Heart right ventricle (tissue), 16 donors: ENCODE data around the gene LEMD2. TPM values are rescaled to one million over a fixed set of nuclear protein-coding genes. Genes with fewer than 3 reads are reported as not detected.

ENCODE experiments used
- ATAC-seq, 8 donors: fragments of 200-7000 bp; cut with Tn5 transposase; one replicate each; pipeline ENCODE4 v1.9.1; 2020; ENCODE audit warnings: mild to moderate bottlenecking in 8 of 8, moderate library complexity in 8 of 8, moderate number of reproducible peaks in 1 of 8
- DNase-seq, 2 donors: peaks; one replicate each; pipeline ENCODE4 v3.0.0-alpha.2; 2020
- H3K27ac ChIP-seq, 10 donors: fragments of 200-600 bp; sonication (generic) in 2 of 10; one replicate each; pipeline versions ENCODE4 v1.5.0 to v1.8.0; 2020 to 2022; ENCODE audit warnings: mild to moderate bottlenecking in 3 of 10
- H3K27me3 ChIP-seq, 7 donors: fragments of 200-600 bp; one replicate each; pipeline ENCODE4 v1.8.0; 2021 to 2022; ENCODE audit warnings: mild to moderate bottlenecking in 2 of 7
- H3K36me3 ChIP-seq, 9 donors: fragments of 200-600 bp; sonication (generic) in 1 of 9; one replicate each; pipeline versions ENCODE4 v1.5.0 to v1.8.0; 2020 to 2022; ENCODE audit warnings: mild to moderate bottlenecking in 2 of 9
- H3K4me1 ChIP-seq, 9 donors: fragments of 200-600 bp; sonication (generic) in 1 of 9; one replicate each; pipeline versions ENCODE4 v1.5.0 to v1.8.0; 2020 to 2022; ENCODE audit warnings: mild to moderate bottlenecking in 4 of 9
- H3K4me3 ChIP-seq, 10 donors: fragments of 200-600 bp; sonication (generic) in 2 of 10; one replicate each; pipeline versions ENCODE4 v1.5.0 to v1.8.0; 2020 to 2022; ENCODE audit warnings: mild to moderate bottlenecking in 7 of 10, moderate library complexity in 2 of 10
- H3K9me3 ChIP-seq, 11 donors: fragments of 200-600 bp in 10 of 11; sonication (generic) in 2 of 11; one replicate each; pipeline versions ENCODE4 v1.5.0 to v1.8.0; 2013 to 2022; ENCODE audit warnings: mild to moderate bottlenecking in 2 of 11, control low read depth in 1 of 11, moderate library complexity in 1 of 11
- WGBS, 2 donors: extraction: QIAGEN DNeasy Blood & Tissue Kit; methylation state at CpG; one replicate each; pipeline ENCODE4 v1.1.7; 2013; ENCODE audit warnings: inconsistent platforms in 1 of 2; 5-methylcytosine and 5-hydroxymethylcytosine counted together
- intact Hi-C, 10 donors: fragments of 100-400 bp; cut with DNase I; formaldehyde crosslinking; loops; one replicate each; pipeline versions ENCODE4 v1.11.1 to v1.14.2; 2022
- polyA plus RNA-seq, 2 donors: library from polyadenylated mRNA; stranded (reverse); fragments of 200-250 nt; gene quantifications; one replicate each; pipeline ENCODE4 v1.2.3, GENCODE V29; 2013
- total RNA-seq, 10 donors: library from RNA; stranded (reverse); fragmentation: NEBNext Ultra II Directional in 3 of 10; extraction: Animal tissue kit (Norgen Biotek cat#: 25700) in 3 of 10; gene quantifications; one replicate each; pipeline versions ENCODE4 v1.2.1 to v1.2.4, GENCODE V29; 2021 to 2023
- TF ChIP-seq, protein P1 (sequence below), 9 donors: fragments of 200-600 bp; sonication (generic) in 2 of 9; IDR thresholded peaks; one replicate each; pipeline versions ENCODE4 v1.5.0 to v1.8.0; 2021 to 2022; ENCODE audit warnings: antibody characterized with exemption in 9 of 9, mild to moderate bottlenecking in 5 of 9, moderate library complexity in 1 of 9
- donor health status: Arrhythmogenic right ventricular cardiomyopathy.
- donor health status: ischemic (EF 13 %, LVEDD 7.1; RV severe dilation, severe dysfunction).
- donor health status: healthy with polysubstance abuse.
- donor health status: DM: no; HTN: yes; CAD: no.
- donor health status: DM: no; HTN: no; CAD: no.
- donor health status: ischemic (EF 25% LVEDD 6.9; RV normal size, moderate dysfunction).
- donor health status: ischemic (EF 25% LVEDD 5.7; RV mildly dilated, moderate dysfunction).
- donor health status: healthy.
- donor health status: DM: yes; HTN: yes; CAD: no.
- donor health status: Ischemic cardiomyopathy.
- donor health status: ischemic (EF 35%, LVEDD 5.7; RV mildly dilated, moderate dysfunction).
- donor health status: nonischemic (EF 11% LVEDD 7.7; RV severe dilation, severe dysfunction).
- donor health status: DM: yes; HTN: yes; CAD: no.
- donor health status: PGD.
- donor health status: ischemic (EF 29% LVEDD 5.4; RV normal size, mild dysfunction).
- donor health status: nonischemic (EF 23%, LVEDD 6.1; RV moderate dilation, normal function).

Gene LEMD2
- total and polyA plus RNA-seq, 12 donors = 18.5 to 45.9 (median 27.0) TPM

DNA sequence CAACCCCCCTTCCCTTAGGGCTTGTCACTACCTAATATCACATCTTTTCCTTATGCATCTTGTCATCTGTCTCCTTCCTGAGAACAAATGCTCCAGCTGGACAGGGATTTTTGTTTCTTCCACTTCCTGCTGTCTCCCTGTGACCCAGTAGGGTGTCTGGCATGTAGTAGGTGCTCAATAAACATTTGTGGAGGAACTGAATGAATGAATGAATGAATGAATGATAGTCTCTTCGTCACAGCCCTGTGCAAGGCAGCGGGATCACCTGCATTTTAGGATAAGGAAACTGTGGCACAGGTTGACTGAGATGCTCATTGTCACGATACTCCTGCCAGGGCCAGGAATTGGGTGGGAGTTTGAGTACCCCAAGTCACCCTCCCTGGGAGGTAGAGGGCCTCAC lies 14.2 kb downstream of the LEMD2 start:
- TF ChIP-seq, protein P1, sequence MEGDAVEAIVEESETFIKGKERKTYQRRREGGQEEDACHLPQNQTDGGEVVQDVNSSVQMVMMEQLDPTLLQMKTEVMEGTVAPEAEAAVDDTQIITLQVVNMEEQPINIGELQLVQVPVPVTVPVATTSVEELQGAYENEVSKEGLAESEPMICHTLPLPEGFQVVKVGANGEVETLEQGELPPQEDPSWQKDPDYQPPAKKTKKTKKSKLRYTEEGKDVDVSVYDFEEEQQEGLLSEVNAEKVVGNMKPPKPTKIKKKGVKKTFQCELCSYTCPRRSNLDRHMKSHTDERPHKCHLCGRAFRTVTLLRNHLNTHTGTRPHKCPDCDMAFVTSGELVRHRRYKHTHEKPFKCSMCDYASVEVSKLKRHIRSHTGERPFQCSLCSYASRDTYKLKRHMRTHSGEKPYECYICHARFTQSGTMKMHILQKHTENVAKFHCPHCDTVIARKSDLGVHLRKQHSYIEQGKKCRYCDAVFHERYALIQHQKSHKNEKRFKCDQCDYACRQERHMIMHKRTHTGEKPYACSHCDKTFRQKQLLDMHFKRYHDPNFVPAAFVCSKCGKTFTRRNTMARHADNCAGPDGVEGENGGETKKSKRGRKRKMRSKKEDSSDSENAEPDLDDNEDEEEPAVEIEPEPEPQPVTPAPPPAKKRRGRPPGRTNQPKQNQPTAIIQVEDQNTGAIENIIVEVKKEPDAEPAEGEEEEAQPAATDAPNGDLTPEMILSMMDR (IDR thresholded peaks at IDR 0.05) = no peak
- Histone ChIP-seq H3K4me1 (peaks cover 11 to 37% (median 26%) of the 10 kb centered on the region in 9 donors), H3K36me3 (peaks cover 8 to 79% (median 66%) of the 10 kb centered on the region in 9 donors), H3K9me3 (no peaks in the 10 kb centered on the region), H3K27me3 (no peaks in the 10 kb centered on the region), H3K4me3 (no peak overlapping the region), H3K27ac (no peak overlapping the region)
- ATAC-seq = no peak
- WGBS, 2 donors = 96 to 99% methylated on average over 3 of the region's 3 CpGs
- no peak for DNase-seq
- intact Hi-C loops = loop anchor here in 4 of 10 donors (5.0 kb wide), 2 partner anchors 253 to 378 kb away; no protein-coding TSS in a partner anchor

DNA sequence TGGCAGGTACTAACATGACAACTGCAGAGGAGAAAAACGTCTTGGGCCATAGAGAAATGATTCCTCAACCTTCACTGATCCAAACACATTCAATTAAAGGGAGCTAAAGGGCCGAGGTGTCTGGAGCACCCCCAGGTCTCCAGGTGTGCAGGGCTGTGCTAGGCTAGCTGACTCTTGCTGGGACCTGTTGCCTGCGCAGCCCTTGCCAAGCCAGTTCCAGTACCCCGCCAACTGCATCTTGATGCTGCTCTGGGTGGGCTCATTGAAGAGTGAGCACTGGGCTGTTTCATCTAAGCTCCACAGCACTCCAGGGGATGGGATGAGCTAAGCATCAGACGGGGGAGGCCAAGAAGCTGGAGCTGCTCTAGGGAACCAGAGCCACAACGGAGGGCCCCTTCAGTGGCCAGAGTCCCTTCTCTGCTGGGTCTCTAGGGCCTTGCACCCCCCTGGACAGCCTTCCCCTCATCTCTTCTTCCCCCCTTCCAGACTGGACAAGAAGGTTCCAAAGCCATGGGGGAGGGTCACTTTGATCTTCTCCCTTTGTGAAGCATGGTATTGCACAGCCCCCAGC lies 15.9 kb downstream of the LEMD2 start:
- intact Hi-C loops = loop anchor here in 6 of 10 donors (2.0 to 5.0 kb wide), 4 partner anchors 254 to 380 kb away; no protein-coding TSS in a partner anchor
- Histone ChIP-seq H3K36me3 (peaks cover 8 to 61% (median 48%) of the 10 kb centered on the region in 9 donors), H3K27me3 (peaks cover 0 to 3% (median 0%) of the 10 kb centered on the region in 7 donors), H3K4me1 (peaks cover 11 to 42% (median 26%) of the 10 kb centered on the region in 9 donors), H3K9me3 (no peaks in the 10 kb centered on the region), H3K27ac (no peak overlapping the region), H3K4me3 (no peak overlapping the region)
- WGBS, 2 donors = 81 to 82% methylated on average over 6 of the region's 6 CpGs
- no peak for DNase-seq
- no peak for ATAC-seq
- TF ChIP-seq, protein P1 (IDR thresholded peaks at IDR 0.05) = no peak

DNA sequence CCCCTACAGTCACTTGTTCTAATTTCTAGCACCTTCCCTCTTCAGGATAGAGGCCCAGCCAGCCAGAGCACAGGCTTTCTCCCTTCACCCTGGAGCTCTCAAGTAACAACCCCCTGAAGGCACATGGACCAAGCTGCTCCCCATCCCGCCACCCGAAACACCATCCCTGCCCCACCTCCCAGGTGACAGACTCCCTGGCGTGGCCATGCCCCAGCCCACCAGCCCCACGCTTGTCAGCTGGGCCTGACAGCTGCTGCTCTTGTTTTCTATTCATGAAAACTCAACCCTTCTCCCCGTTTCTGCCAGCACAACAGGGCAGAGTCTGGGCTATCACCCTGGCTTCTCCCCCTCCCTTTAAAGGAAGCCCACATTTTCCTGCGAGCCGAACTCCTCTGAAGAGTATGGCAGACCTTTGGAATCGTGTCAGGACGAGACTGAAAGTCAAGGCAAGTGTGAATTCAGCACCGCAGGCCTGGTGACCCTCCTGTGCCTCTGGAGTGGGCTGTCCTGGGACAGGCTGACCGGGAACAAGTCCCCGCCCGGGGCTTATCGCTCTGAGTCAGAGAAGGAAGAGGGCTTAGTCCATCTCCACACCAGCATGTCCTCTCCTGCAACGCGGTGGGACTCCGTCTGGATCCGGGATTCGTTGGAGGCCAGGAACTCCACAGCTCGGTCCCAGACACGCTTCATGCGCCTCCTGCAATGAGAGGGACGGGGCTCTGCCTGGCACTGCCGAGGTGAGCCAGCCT lies 16.7 kb downstream of the LEMD2 start:
- intact Hi-C loops = loop anchor here in 6 of 10 donors (2.0 to 5.0 kb wide), 4 partner anchors 255 to 381 kb away; no protein-coding TSS in a partner anchor
- WGBS, 2 donors = 73 to 75% methylated on average over 24 of the region's 24 CpGs
- H3K4me1 ChIP-seq = peaks cover 11 to 42% (median 26%) of the 10 kb centered on the region in 9 donors
- H3K27me3 ChIP-seq = peaks cover 0 to 3% (median 0%) of the 10 kb centered on the region in 7 donors
- peaks cover 0 to 2% (median 0%) of the 10 kb centered on the region in 11 donors for H3K9me3 ChIP-seq
- no peak for DNase-seq
- H3K4me3 ChIP-seq = peak overlapping the region in 1 of 10 donors; percentile 16
- H3K36me3 ChIP-seq = peaks cover 8 to 54% (median 40%) of the 10 kb centered on the region in 9 donors
- TF ChIP-seq, protein P1 (IDR thresholded peaks at IDR 0.05) = no peak
- ATAC-seq = peak in 1 of 8 donors; percentile 11
- peak overlapping the region in 8 of 10 donors; percentile 30 to 69 (median 48) for H3K27ac ChIP-seq
